HG02870 (cell line): ENCODE measurements around the gene PANK1.

Experiments used
- ATAC-seq: cut with Tn5 transposase; IDR thresholded peaks from one replicate; pipeline ENCODE4 v1.9.1; 2021; ENCODE audit warnings: mild to moderate bottlenecking, moderate library complexity; ENCODE audit not compliant: unreplicated experiment

PANK1 gene

GRCh38 chr10:89540420-89540949 lies 104.6 kb downstream of the PANK1 start:
- no peak for ATAC-seq

- no peak for ATAC-seq
Measured at GRCh38 chr10:89537364-89537763, 107.7 kb downstream of the PANK1 start.

- ATAC-seq = no peak
Measured at GRCh38 chr10:89536013-89536354, 109.1 kb downstream of the PANK1 start.

- no peak for ATAC-seq
Measured at GRCh38 chr10:89535171-89536012, 109.7 kb downstream of the PANK1 start, which contains the start of gene SLC16A12. SLC16A12 (minus strand) TSS chr10:89535594; CDS start chr10:89462578, 73,016 bp downstream.

DNA sequence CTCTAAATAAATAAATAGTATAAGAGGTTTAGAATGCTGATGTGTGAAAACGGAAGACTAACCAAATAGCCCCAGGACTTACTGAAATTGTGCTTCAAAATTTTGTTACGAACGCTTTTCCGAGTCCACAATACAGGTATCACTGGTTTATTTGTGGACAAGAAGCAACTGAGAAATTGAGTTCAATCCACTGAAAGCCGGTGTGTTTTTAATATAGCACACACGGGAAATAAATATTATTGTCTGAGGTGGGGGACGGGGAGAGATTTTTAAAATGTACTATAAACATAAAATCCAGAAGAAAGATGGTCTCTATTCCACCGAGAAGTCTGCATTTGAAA lies 110.2 kb downstream of the PANK1 start:
- ATAC-seq = no peak
